ENCODE data around the gene ADCY5.
"Not testable (repeated sequence)": the region's sequence is repeated elsewhere in the genome, so short reads cannot be mapped to it uniquely, and the experiment has no call there.

ADCY5 gene

DNA sequence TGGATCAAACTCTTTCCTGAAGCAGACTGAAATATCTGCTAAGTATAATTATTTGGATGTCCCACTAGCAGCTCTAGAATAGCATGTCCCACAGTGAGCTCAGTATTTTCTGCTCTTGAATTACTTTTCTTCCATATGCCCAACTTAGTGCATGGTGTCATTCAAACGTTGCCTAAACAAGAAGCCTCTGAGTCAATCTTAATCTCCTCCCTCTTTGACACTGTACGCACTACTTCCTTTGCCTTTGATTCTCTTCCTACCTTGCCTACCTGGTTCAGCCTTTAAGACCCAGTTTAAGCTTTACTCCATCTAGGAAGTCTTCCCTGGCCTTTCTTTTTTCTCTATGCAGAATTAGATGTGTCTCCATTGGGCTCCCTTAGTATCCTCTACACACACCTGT is 192.6 kb downstream of the ADCY5 start:
- no peak overlapping the region for H3K4me3 ChIP-seq (ENCODE audit: low read depth, low read length)
- no peak for TF ChIP-seq CTCF (IDR thresholded peaks at IDR 0.05; ENCODE audit: borderline replicate concordance, insufficient read depth, low read depth, low read length)

GRCh38 chr3:123246866-123247265 is 202.0 kb downstream of the ADCY5 start:
- TF ChIP-seq CTCF (IDR thresholded peaks at IDR 0.05; ENCODE audit: borderline replicate concordance, insufficient read depth, low read depth, low read length): no peak
- H3K4me3 ChIP-seq (ENCODE audit: low read depth, low read length): no peak overlapping the region

- no peak overlapping the region for H3K4me3 ChIP-seq (ENCODE audit: low read depth, low read length)
- no peak for TF ChIP-seq CTCF (IDR thresholded peaks at IDR 0.05; ENCODE audit: borderline replicate concordance, insufficient read depth, low read depth, low read length)
These were observed 204.8 kb downstream of the ADCY5 start for GRCh38 chr3:123244128-123244527.

DNA sequence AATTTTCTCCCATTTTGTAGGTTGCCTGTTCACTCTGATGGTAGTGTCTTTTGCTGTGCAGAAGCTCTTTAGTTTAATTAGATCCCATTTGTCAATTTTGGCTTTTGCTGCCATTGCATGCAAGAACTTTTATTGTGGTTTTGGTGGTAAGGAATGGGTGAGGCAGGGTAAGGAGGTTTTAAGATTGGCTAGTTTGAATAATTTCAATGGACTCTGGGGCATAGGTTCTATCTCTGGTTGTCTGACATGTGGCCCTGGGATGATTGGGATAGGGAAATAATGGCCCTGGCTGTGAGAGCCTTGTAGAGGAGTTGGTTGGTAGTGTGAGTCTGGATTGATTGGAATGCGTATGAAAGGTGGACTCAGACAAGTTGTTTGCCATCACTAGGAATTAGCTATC is 209.1 kb downstream of the ADCY5 start:
- no peak for TF ChIP-seq CTCF (IDR thresholded peaks at IDR 0.05; ENCODE audit: borderline replicate concordance, insufficient read depth, low read depth, low read length)
- H3K4me3 ChIP-seq (ENCODE audit: low read depth, low read length): no peak overlapping the region

DNA sequence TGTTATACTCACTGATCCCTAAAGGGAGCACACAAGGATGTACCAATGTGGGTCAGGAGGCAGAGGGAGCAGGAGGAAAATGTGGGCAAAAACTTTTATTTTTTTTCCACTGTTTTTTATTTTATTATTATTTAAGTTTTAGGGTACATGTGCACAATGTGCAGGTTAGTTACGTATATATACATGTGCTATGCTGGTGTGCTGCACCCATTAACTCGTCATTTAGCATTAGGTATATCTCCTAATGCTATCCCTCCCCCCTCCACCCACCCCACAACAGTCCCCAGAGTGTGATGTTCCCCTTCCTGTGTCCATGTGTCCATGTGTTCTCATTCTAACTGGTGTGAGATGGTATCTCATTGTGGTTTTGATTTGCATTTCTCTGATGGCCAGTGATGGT is 209.7 kb downstream of the ADCY5 start:
- H3K4me3 ChIP-seq (ENCODE audit: low read depth, low read length): not testable (repeated sequence)

DNA sequence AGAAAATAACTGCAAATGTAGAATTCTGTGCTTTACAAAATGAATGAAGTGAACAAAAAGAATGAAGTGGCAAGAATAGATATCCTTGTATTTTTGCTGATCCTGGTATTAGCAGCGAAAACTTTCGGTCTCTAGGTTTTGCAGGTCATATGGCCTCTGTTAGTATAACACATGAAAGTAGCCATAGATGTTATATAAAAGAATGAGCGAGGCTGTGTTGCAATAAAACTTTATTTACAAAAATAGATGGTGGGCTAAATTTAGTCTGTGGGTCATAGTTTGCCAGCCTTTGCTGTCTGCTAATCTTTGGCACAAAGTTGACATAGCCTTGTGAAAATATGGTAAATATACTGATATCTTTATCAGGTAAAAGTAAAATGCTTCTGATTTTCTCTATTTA is 212.0 kb downstream of the ADCY5 start:
- TF ChIP-seq CTCF (IDR thresholded peaks at IDR 0.05; ENCODE audit: borderline replicate concordance, insufficient read depth, low read depth, low read length): no peak
- no peak overlapping the region for H3K4me3 ChIP-seq (ENCODE audit: low read depth, low read length)
